Transverse colon (tissue), 3 donors: ENCODE results near the gene FAM120C.

Experiments used
- CTCF ChIP-seq, 5 experiments: fragments of 200-600 bp in 3 of 5; fragments of 450-650 bp in 2 of 5; sonication (generic) in 3 of 5; IDR thresholded peaks; 1 replicate in 2 of 5; 2 replicates in 3 of 5; pipeline ENCODE4 v1.5.1; 2016 to 2017; ENCODE audit warnings: antibody characterized with exemption in 5 of 5, inconsistent platforms in 3 of 5, mild to moderate bottlenecking in 2 of 5, moderate library complexity in 1 of 5
- POLR2A ChIP-seq: fragments of 450-650 bp; IDR thresholded peaks from one replicate; pipeline ENCODE4 v1.6.1; 2016; ENCODE audit warnings: antibody characterized with exemption, mild to moderate bottlenecking, moderate library complexity

- TF ChIP-seq POLR2A (no peak), CTCF (IDR thresholded peaks at IDR 0.05) (no peak)
These were observed 5.7 kb downstream of the FAM120C start for GRCh38 chrX:54177306-54177705.
